ENCODE results near the gene MNDA. TPM values are rescaled to one million over a fixed set of nuclear protein-coding genes. Genes with fewer than 3 reads are reported as not detected.

MNDA gene
- total RNA-seq, 4 donors from 2014 or later, result 2.0 to 8.5 (median 2.6) TPM

Small RNA genes within 50 kb of the gene (small RNA-seq; reads per million reads assigned to genes)
- gene OR2AQ1P, result not detected

Other genes with a start within 250 kb of the MNDA start
- not detected for gene OR10Z1, start 226.1 kb upstream of the MNDA start, total RNA-seq
- under 1 TPM in 2 of 4 donors, not detected in 2; 0.10 to 0.11 TPM for gene SPTA1, start 144.6 kb upstream of the MNDA start, total RNA-seq
- gene OR6K2, start 130.7 kb upstream of the MNDA start, total RNA-seq, result not detected
- not detected for gene OR6K3, start 110.6 kb upstream of the MNDA start, total RNA-seq
- not detected for gene OR6K6, start 76.6 kb upstream of the MNDA start, total RNA-seq
- not detected for gene OR6N1, start 59.2 kb upstream of the MNDA start, total RNA-seq
- not detected for gene OR6N2, start 50.1 kb upstream of the MNDA start, total RNA-seq
- 1 to 10 TPM in 3 of 4 donors, under 1 TPM in 1; 0.78 to 2.6 (median 1.8) TPM for gene PYHIN1, start 100.2 kb downstream of the MNDA start, total RNA-seq
- gene IFI16, start 178.6 kb downstream of the MNDA start, total RNA-seq, result 100 to 1,000 TPM in 1 of 4 donors, 10 to 100 TPM in 3; 29.8 to 110 (median 49.5) TPM
- under 1 TPM in 3 of 4 donors, not detected in 1; 0.22 to 0.34 (median 0.27) TPM for gene AIM2, start 245.4 kb downstream of the MNDA start, total RNA-seq

All from thyroid gland (tissue), 4 donors.